ENCODE measurements around the gene BMP8B.
"Not testable (repeated sequence)": the region's sequence is repeated elsewhere in the genome, so short reads cannot be mapped to it uniquely, and the experiment has no call there.

Gene BMP8B

DNA sequence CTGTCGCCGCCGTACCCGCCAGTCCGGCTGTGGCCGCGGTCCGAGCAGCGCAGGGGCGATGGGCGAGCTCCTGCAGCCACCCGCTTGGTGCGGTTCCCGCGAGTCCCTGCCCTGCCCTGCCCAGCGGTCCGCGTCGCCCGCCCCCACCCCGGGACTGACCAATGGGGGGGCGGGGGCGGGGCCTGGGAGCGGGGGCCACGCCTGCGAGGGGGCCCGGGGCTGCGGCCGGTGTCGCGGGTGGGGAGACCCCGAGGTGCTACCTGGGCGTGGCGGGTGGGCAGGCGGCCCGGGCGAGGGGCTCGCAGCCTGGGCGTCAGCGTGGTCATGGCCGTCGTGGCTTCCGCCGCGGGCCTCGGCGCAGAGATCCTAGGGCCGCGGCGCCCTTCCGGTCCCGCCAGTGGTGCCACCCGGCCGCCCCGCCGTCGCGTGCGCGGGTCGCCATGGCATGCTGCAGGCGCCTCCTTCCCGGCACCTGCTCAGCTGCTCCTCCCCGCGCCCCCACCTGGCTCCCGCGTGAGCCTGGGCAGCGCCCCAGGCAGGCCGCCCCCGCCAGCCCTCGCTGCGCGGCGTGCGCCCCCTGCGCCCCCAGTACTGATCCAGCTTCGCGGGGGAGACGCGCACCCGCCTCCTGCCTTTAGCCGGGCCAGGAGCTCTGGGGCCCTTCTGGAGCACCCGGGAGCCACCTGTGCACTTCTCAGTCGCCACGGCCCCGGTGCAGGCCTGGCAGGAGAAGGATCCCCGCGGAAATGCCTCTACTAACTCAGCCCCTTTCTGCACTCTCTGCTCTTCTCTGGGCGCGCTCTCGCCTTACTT is at the start of gene BMP8B:
BMP8B (minus strand) TSS at position 108 of the 813 bp plus-strand sequence. CDS start 380 bp downstream, outside the sequence.
- Histone ChIP-seq H3K4me3 (ENCODE audit: low read length in 2 of 2) (peak within 1 kb of the TSS in 1 of 2 donors; percentile 54), H3K9ac (ENCODE audit: low read length in 2 of 2) (no peak within 1 kb of the TSS), H3K4me1 (ENCODE audit: control insufficient read depth, insufficient read depth, low read length) (peaks cover 4% of the 10 kb centered on the region), H3K9me3 (ENCODE audit: control insufficient read depth in 2 of 2, low read length in 2 of 2) (no peaks in the 10 kb centered on the region), H3K36me3 (ENCODE audit: control insufficient read depth in 2 of 2, insufficient read depth in 2 of 2, low read length in 2 of 2) (no peaks in the 10 kb centered on the region), H3K27me3 (ENCODE audit: control insufficient read depth in 1 of 2, insufficient read depth in 2 of 2, low read length in 2 of 2) (peaks cover 13 to 26% of the 10 kb centered on the region in 2 donors), H3K27ac (ENCODE audit: low read length) (no peak within 1 kb of the TSS)

GRCh38 chr1:39836595-39837110 is 48.0 kb upstream of the BMP8B start:
- peaks cover 21 to 25% of the 10 kb centered on the region in 2 donors for H3K36me3 ChIP-seq (ENCODE audit: control insufficient read depth in 2 of 2, insufficient read depth in 2 of 2, low read length in 2 of 2)
- H3K9ac ChIP-seq (ENCODE audit: low read length in 2 of 2): no peak overlapping the region
- no peak overlapping the region for H3K4me3 ChIP-seq (ENCODE audit: low read length in 2 of 2)
- no peaks in the 10 kb centered on the region for H3K27me3 ChIP-seq (ENCODE audit: control insufficient read depth in 1 of 2, insufficient read depth in 2 of 2, low read length in 2 of 2)
- H3K27ac ChIP-seq (ENCODE audit: low read length): no peak overlapping the region
- no peaks in the 10 kb centered on the region for H3K9me3 ChIP-seq (ENCODE audit: control insufficient read depth in 2 of 2, low read length in 2 of 2)
- H3K4me1 ChIP-seq (ENCODE audit: control insufficient read depth, insufficient read depth, low read length): no peaks in the 10 kb centered on the region

- Histone ChIP-seq H3K36me3 (ENCODE audit: control insufficient read depth in 2 of 2, insufficient read depth in 2 of 2, low read length in 2 of 2) (peaks cover 16 to 22% of the 10 kb centered on the region in 2 donors), H3K27me3 (ENCODE audit: control insufficient read depth in 1 of 2, insufficient read depth in 2 of 2, low read length in 2 of 2) (no peaks in the 10 kb centered on the region), H3K9ac (ENCODE audit: low read length in 2 of 2) (no peak overlapping the region), H3K4me1 (ENCODE audit: control insufficient read depth, insufficient read depth, low read length) (no peaks in the 10 kb centered on the region), H3K4me3 (ENCODE audit: low read length in 2 of 2) (no peak overlapping the region), H3K9me3 (ENCODE audit: control insufficient read depth in 2 of 2, low read length in 2 of 2) (no peaks in the 10 kb centered on the region), H3K27ac (ENCODE audit: low read length) (no peak overlapping the region)
Observed at GRCh38 chr1:39835935-39836594, 47.4 kb upstream of the BMP8B start.

- no peak overlapping the region for H3K9ac ChIP-seq (ENCODE audit: low read length in 2 of 2)
- H3K27me3 ChIP-seq (ENCODE audit: control insufficient read depth in 1 of 2, insufficient read depth in 2 of 2, low read length in 2 of 2): no peaks in the 10 kb centered on the region
- peaks cover 11 to 18% of the 10 kb centered on the region in 2 donors for H3K36me3 ChIP-seq (ENCODE audit: control insufficient read depth in 2 of 2, insufficient read depth in 2 of 2, low read length in 2 of 2)
- no peak overlapping the region for H3K27ac ChIP-seq (ENCODE audit: low read length)
- H3K4me1 ChIP-seq (ENCODE audit: control insufficient read depth, insufficient read depth, low read length): no peaks in the 10 kb centered on the region
- no peak overlapping the region for H3K4me3 ChIP-seq (ENCODE audit: low read length in 2 of 2)
- H3K9me3 ChIP-seq (ENCODE audit: control insufficient read depth in 2 of 2, low read length in 2 of 2): no peaks in the 10 kb centered on the region
Observed at GRCh38 chr1:39835110-39835509, 46.4 kb upstream of the BMP8B start.

GRCh38 chr1:39833621-39834385 is 45.1 kb upstream of the BMP8B start:
- no peak overlapping the region for H3K9ac ChIP-seq (ENCODE audit: low read length in 2 of 2)
- H3K36me3 ChIP-seq (ENCODE audit: control insufficient read depth in 2 of 2, insufficient read depth in 2 of 2, low read length in 2 of 2): peaks cover 6 to 13% of the 10 kb centered on the region in 2 donors
- H3K27me3 ChIP-seq (ENCODE audit: control insufficient read depth in 1 of 2, insufficient read depth in 2 of 2, low read length in 2 of 2): no peaks in the 10 kb centered on the region
- H3K9me3 ChIP-seq (ENCODE audit: control insufficient read depth in 2 of 2, low read length in 2 of 2): no peaks in the 10 kb centered on the region
- H3K4me1 ChIP-seq (ENCODE audit: control insufficient read depth, insufficient read depth, low read length): no peaks in the 10 kb centered on the region
- H3K4me3 ChIP-seq (ENCODE audit: low read length in 2 of 2): no peak overlapping the region
- H3K27ac ChIP-seq (ENCODE audit: low read length): no peak overlapping the region

- peaks cover 0 to 6% of the 10 kb centered on the region in 2 donors for H3K36me3 ChIP-seq (ENCODE audit: control insufficient read depth in 2 of 2, insufficient read depth in 2 of 2, low read length in 2 of 2)
- no peaks in the 10 kb centered on the region for H3K27me3 ChIP-seq (ENCODE audit: control insufficient read depth in 1 of 2, insufficient read depth in 2 of 2, low read length in 2 of 2)
- H3K9me3 ChIP-seq (ENCODE audit: control insufficient read depth in 2 of 2, low read length in 2 of 2): no peaks in the 10 kb centered on the region
- H3K9ac ChIP-seq (ENCODE audit: low read length in 2 of 2): no peak overlapping the region
- H3K4me3 ChIP-seq (ENCODE audit: low read length in 2 of 2): no peak overlapping the region
- H3K4me1 ChIP-seq (ENCODE audit: control insufficient read depth, insufficient read depth, low read length): no peaks in the 10 kb centered on the region
- no peak overlapping the region for H3K27ac ChIP-seq (ENCODE audit: low read length)
Observed at GRCh38 chr1:39833121-39833520, 44.5 kb upstream of the BMP8B start.

GRCh38 chr1:39832294-39832693 is 43.6 kb upstream of the BMP8B start:
- Histone ChIP-seq H3K9me3 (ENCODE audit: control insufficient read depth in 2 of 2, low read length in 2 of 2) (no peaks in the 10 kb centered on the region), H3K27me3 (ENCODE audit: control insufficient read depth in 1 of 2, insufficient read depth in 2 of 2, low read length in 2 of 2) (peaks cover 0 to 2% of the 10 kb centered on the region in 2 donors), H3K36me3 (ENCODE audit: control insufficient read depth in 2 of 2, insufficient read depth in 2 of 2, low read length in 2 of 2) (no peaks in the 10 kb centered on the region), H3K9ac (ENCODE audit: low read length in 2 of 2) (no peak overlapping the region), H3K4me3 (ENCODE audit: low read length in 2 of 2) (no peak overlapping the region), H3K27ac (ENCODE audit: low read length) (no peak overlapping the region), H3K4me1 (ENCODE audit: control insufficient read depth, insufficient read depth, low read length) (no peaks in the 10 kb centered on the region)

DNA sequence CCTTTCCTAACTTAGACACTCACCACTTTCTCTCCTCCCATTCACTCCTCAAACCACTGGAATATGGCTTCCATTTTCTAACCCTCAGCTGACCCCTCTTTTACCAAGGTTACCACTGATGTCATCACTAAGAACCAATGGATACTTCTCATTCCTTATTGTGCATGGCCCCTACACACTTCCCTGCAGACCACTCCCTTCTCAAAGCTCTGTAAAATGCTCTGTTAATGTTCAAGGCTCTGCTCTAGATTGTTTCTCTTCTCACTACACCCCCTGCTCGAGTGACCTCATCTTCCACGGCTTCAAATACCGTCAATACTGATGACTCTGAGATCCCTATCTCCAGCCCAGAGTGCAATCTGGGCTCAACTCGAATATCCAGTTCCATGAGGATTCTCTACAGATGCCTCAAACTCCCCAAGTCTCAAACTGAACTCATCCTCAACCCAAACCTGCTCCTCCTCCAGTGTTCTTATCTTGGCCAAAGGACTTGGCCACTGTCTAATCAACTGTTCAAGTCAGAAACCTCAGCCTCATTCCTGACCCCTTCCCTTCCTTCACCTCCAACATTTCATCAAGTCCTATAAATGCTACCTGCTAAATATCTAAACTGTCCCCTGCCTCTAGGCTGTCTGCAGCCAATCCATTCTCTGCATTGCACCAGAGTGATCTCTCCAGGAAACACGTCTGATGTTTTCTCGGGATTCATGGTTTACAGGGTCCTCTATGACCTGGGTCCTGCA is 41.3 kb upstream of the BMP8B start:
- Histone ChIP-seq H3K27me3 (ENCODE audit: control insufficient read depth in 1 of 2, insufficient read depth in 2 of 2, low read length in 2 of 2) (peaks cover 0 to 2% of the 10 kb centered on the region in 2 donors), H3K9me3 (ENCODE audit: control insufficient read depth in 2 of 2, low read length in 2 of 2) (no peaks in the 10 kb centered on the region), H3K4me3 (ENCODE audit: low read length in 2 of 2) (no peak overlapping the region)

GRCh38 chr1:39828734-39829133 is 40.1 kb upstream of the BMP8B start:
- Histone ChIP-seq H3K9me3 (ENCODE audit: control insufficient read depth in 2 of 2, low read length in 2 of 2) (no peaks in the 10 kb centered on the region), H3K36me3 (ENCODE audit: control insufficient read depth in 2 of 2, insufficient read depth in 2 of 2, low read length in 2 of 2) (no peaks in the 10 kb centered on the region), H3K27ac (ENCODE audit: low read length) (no peak overlapping the region), H3K9ac (ENCODE audit: low read length in 2 of 2) (no peak overlapping the region), H3K4me1 (ENCODE audit: control insufficient read depth, insufficient read depth, low read length) (no peaks in the 10 kb centered on the region), H3K4me3 (ENCODE audit: low read length in 2 of 2) (no peak overlapping the region), H3K27me3 (ENCODE audit: control insufficient read depth in 1 of 2, insufficient read depth in 2 of 2, low read length in 2 of 2) (peaks cover 0 to 5% of the 10 kb centered on the region in 2 donors)

More for the DNA sequence above, 41.3 kb upstream of the BMP8B start:
- H3K9ac ChIP-seq (ENCODE audit: low read length in 2 of 2): no peak overlapping the region
- no peak overlapping the region for H3K27ac ChIP-seq (ENCODE audit: low read length)
- no peaks in the 10 kb centered on the region for H3K4me1 ChIP-seq (ENCODE audit: control insufficient read depth, insufficient read depth, low read length)
- H3K36me3 ChIP-seq (ENCODE audit: control insufficient read depth in 2 of 2, insufficient read depth in 2 of 2, low read length in 2 of 2): no peaks in the 10 kb centered on the region

- H3K9me3 ChIP-seq (ENCODE audit: control insufficient read depth in 2 of 2, low read length in 2 of 2); H3K9ac ChIP-seq (ENCODE audit: low read length in 2 of 2); H3K4me1 ChIP-seq (ENCODE audit: control insufficient read depth, insufficient read depth, low read length); H3K4me3 ChIP-seq (ENCODE audit: low read length in 2 of 2); H3K36me3 ChIP-seq (ENCODE audit: control insufficient read depth in 2 of 2, insufficient read depth in 2 of 2, low read length in 2 of 2); H3K27ac ChIP-seq (ENCODE audit: low read length); H3K27me3 ChIP-seq (ENCODE audit: control insufficient read depth in 1 of 2, insufficient read depth in 2 of 2, low read length in 2 of 2): not testable (repeated sequence)
Observed at GRCh38 chr1:39828255-39828654, 39.6 kb upstream of the BMP8B start.
